Prostate gland (tissue), 2 donors: ENCODE results near the gene KIAA0040. TPM values are rescaled to one million over a fixed set of nuclear protein-coding genes. Genes with fewer than 3 reads are reported as not detected.

Experiments
- DNase-seq: peaks from one replicate; pipeline ENCODE4 v3.0.0-alpha.2; 2019; ENCODE audit warnings: low spot score
- H3K27ac ChIP-seq, 2 donors: fragments of 200-600 bp; sonication (generic); 2 replicates each; pipeline ENCODE4 v1.5.1; 2017 to 2019
- H3K27me3 ChIP-seq: fragments of 200-600 bp; sonication (generic); replicated peaks from 2 replicates; pipeline ENCODE4 v1.5.1; 2019; ENCODE audit not compliant: insufficient read depth
- H3K36me3 ChIP-seq, 2 donors: fragments of 200-600 bp; sonication (generic); 1 replicate in 1 of 2; 2 replicates in 1 of 2; pipeline versions ENCODE4 v1.5.1 to v1.8.1; 2017 to 2019
- H3K4me1 ChIP-seq: fragments of 200-600 bp; sonication (generic); replicated peaks from 2 replicates; pipeline ENCODE4 v1.5.1; 2019
- H3K4me3 ChIP-seq, 2 donors: fragments of 200-600 bp; sonication (generic); 2 replicates each; pipeline ENCODE4 v1.5.1; 2017 to 2019
- H3K9me3 ChIP-seq: fragments of 200-600 bp; sonication (generic); 2 replicates; pipeline ENCODE4 v1.5.1; 2017
- POLR2A ChIP-seq: fragments of 450-650 bp; IDR thresholded peaks from one replicate; pipeline ENCODE4 v1.6.1; 2016; ENCODE audit warnings: antibody characterized with exemption, mild to moderate bottlenecking
- POLR2AphosphoS5 ChIP-seq: sonication (generic); formaldehyde crosslinking; IDR thresholded peaks from one replicate; pipeline ENCODE4 v1.6.1; 2017; ENCODE audit warnings: antibody characterized with exemption
- WGBS: methylation state at CpG from one replicate; pipeline ENCODE4 v1.1.5; 2018; 5-methylcytosine and 5-hydroxymethylcytosine counted together
- intact Hi-C: fragments of 100-400 bp; cut with DNase I; formaldehyde crosslinking; loops from one replicate; pipeline ENCODE4 v1.14.2; 2022
- total RNA-seq, 2 donors: library from RNA; depleted of rRNA; stranded (reverse); fragments of >200 nt; gene quantifications; one replicate each; pipeline ENCODE4 v1.1.0, GENCODE V29; 2016
- TF ChIP-seq, protein P1 (sequence below), 4 experiments: fragments of 200-600 bp in 2 of 4; fragments of 450-650 bp in 2 of 4; sonication (generic) in 2 of 4; IDR thresholded peaks; 1 replicate in 3 of 4; 2 replicates in 1 of 4; pipeline ENCODE4 v1.5.1; 2016 to 2019; ENCODE audit warnings: antibody characterized with exemption in 4 of 4, mild to moderate bottlenecking in 2 of 4, moderate library complexity in 2 of 4

Gene KIAA0040
- 10 to 100 TPM; 17.4 to 19.1 TPM for total RNA-seq

DNA sequence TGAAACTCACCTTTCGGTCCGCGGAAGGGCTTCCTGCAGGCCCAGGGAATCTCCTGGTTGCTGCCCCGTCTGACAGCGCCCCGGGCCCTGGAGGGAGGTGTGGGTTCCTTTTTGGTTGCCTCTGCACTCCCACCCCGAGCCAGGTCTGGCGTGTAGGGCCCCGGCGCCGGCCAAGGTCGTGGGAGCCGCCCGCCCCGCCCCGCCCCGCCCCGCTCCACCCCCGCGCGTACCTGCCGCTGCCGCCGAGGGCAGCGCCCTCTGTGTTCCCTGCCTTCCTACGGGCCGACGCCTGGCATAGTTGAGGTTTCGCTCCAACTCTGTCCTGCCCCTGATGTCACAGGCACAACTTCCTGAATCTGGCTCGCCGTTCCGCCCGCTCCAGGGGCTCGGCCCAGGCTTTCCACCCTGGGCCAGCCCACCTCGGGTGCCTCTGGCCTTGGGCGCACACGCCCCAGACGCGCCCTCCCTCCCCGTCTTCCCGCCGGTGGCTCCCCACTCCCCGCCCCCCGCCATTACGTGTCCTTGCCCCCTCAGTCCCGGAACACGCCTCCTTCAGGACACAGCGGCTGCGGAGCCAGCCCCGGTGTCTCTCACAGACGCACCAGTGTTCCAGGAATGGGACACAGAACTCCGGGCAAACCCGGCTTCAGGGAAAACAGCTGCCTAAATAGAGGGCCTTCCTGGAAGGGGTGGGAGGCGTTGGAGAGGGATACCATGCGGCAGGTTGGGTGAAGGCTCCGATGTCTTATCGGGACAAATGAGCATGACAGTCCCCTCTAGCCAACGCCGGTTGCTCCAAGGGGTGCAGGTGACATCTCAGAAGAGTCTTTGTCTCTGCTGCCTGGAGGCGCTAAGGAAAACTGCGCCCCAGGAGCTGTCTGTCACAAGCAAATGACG is at the start of gene KIAA0040:
Gene KIAA0040, minus strand, starts transcription at position 147 of the 897 bp plus-strand sequence. CDS start 31,763 bp downstream, outside the sequence.
- Histone ChIP-seq H3K9me3 (no peaks in the 10 kb centered on the region), H3K36me3 (no peaks in the 10 kb centered on the region), H3K27ac (peak within 1 kb of the TSS; percentile 90 to 94), H3K4me3 (peak within 1 kb of the TSS; percentile 45 to 65), H3K27me3 (no peaks in the 10 kb centered on the region), H3K4me1 (no peaks in the 10 kb centered on the region)
- peak; percentile 81 for DNase-seq
- intact Hi-C loops = no loop called here
- TF ChIP-seq POLR2AphosphoS5 (peak; percentile 43), POLR2A (peak; percentile 23)
- TF ChIP-seq, protein P1, sequence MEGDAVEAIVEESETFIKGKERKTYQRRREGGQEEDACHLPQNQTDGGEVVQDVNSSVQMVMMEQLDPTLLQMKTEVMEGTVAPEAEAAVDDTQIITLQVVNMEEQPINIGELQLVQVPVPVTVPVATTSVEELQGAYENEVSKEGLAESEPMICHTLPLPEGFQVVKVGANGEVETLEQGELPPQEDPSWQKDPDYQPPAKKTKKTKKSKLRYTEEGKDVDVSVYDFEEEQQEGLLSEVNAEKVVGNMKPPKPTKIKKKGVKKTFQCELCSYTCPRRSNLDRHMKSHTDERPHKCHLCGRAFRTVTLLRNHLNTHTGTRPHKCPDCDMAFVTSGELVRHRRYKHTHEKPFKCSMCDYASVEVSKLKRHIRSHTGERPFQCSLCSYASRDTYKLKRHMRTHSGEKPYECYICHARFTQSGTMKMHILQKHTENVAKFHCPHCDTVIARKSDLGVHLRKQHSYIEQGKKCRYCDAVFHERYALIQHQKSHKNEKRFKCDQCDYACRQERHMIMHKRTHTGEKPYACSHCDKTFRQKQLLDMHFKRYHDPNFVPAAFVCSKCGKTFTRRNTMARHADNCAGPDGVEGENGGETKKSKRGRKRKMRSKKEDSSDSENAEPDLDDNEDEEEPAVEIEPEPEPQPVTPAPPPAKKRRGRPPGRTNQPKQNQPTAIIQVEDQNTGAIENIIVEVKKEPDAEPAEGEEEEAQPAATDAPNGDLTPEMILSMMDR (IDR thresholded peaks at IDR 0.05) = peak in 1 of 4 experiments; percentile 23
- 7% methylated on average over 44 of the region's 62 CpGs for WGBS

DNA sequence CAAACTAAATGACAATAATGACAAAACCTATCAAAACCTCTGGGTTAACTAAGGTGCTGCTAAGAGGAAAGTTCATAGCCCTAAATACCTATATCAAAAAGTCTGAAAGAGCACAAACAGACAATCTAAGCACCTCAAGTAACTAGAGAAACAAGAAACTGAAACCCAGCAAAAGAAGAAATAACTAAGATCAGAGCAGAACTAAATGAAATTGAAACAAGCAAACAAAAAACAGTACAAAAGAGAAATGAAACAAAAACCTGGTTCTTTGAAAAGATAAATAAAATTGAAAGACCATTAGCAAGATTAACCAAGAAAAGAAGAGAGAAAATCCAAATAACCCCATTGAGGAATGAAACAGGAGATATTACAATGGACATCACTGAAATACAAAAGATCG is 44.8 kb upstream of the KIAA0040 start:
- Histone ChIP-seq H3K9me3 (no peaks in the 10 kb centered on the region), H3K4me1 (no peaks in the 10 kb centered on the region), H3K4me3 (no peak overlapping the region), H3K27me3 (no peaks in the 10 kb centered on the region), H3K36me3 (no peaks in the 10 kb centered on the region), H3K27ac (no peak overlapping the region)
- intact Hi-C loops = no loop called here
- WGBS = 100% methylated on average over 1 of the region's 1 CpG
- TF ChIP-seq, protein P1 (IDR thresholded peaks at IDR 0.05) = no peak
- TF ChIP-seq POLR2AphosphoS5 = no peak
- no peak for TF ChIP-seq POLR2A
- DNase-seq = no peak

DNA sequence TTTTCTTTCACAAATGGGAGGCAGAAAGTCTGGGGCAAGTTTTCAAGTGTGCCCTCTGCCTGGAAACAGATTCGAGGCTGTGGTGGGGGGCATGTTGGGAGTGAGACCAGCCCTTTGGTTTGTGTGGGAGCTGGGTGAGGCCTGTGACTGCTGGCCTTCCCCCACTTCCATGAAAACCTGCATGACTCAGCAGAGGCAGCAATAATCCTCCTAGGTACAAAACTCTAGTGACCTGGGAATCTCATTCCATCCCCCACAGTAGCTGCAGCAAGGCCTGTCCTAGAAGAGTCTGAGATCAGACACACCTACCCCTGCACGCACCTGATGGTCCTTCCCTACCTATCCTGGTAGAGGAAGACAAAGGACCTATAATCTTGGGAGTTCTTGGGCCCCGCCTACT is 42.1 kb upstream of the KIAA0040 start:
- WGBS = 89% methylated on average over 3 of the region's 3 CpGs
- intact Hi-C loops = no loop called here
- DNase-seq = no peak
- Histone ChIP-seq H3K9me3 (no peaks in the 10 kb centered on the region), H3K4me1 (no peaks in the 10 kb centered on the region), H3K4me3 (no peak overlapping the region), H3K27ac (no peak overlapping the region), H3K27me3 (no peaks in the 10 kb centered on the region), H3K36me3 (no peaks in the 10 kb centered on the region)
- TF ChIP-seq, protein P1 (IDR thresholded peaks at IDR 0.05) = no peak
- no peak for TF ChIP-seq POLR2AphosphoS5
- TF ChIP-seq POLR2A = no peak

DNA sequence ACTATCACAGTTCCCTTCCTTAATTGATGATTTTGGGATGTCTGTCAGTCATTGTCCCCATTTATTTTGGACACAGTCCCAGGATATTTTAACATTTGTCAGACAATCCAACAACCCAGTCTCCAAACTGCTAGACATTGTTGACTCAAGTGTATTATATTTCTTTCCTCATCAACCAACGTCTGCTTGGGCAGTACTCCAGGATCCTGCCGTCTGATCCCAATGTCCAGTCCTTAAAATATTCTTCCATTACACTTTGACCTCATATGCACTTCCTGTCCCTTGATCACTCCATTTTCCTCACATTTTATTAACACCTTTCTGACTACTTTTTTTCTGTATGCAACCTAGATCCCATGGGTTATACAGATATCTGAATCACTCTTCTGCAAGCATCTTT is 39.8 kb upstream of the KIAA0040 start:
- no peaks in the 10 kb centered on the region for H3K36me3 ChIP-seq
- intact Hi-C loops = no loop called here
- H3K27ac ChIP-seq = peak overlapping the region in 1 of 2 donors; percentile 2
- TF ChIP-seq, protein P1 (IDR thresholded peaks at IDR 0.05) = no peak
- TF ChIP-seq POLR2AphosphoS5 = peak; percentile 88
- no peak for TF ChIP-seq POLR2A
- no peaks in the 10 kb centered on the region for H3K4me1 ChIP-seq
- no peak overlapping the region for H3K4me3 ChIP-seq
- H3K9me3 ChIP-seq = no peaks in the 10 kb centered on the region
- no peaks in the 10 kb centered on the region for H3K27me3 ChIP-seq
- DNase-seq = peak; percentile 76
- WGBS = 2% methylated on average over 2 of the region's 2 CpGs

DNA sequence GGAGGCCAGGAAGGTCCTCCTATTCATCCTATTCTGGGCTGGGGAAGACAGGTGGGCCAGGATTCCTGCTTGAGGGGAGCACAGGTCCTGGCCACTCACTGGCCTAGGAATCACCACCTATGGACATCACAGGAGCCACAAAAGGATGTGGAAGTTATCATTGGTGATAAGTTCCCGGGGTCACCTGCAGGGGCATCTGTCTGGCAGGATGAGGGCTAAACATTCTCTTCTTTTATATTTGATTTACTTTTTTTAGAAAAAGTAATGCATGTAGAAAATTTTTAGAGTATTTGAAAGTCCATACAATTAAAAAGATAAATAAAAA is 33.2 kb upstream of the KIAA0040 start:
- intact Hi-C loops = no loop called here
- 0% methylated on average over 1 of the region's 1 CpG for WGBS
- no peak overlapping the region for H3K27ac ChIP-seq
- H3K9me3 ChIP-seq = no peaks in the 10 kb centered on the region
- TF ChIP-seq POLR2AphosphoS5 (no peak), POLR2A (no peak)
- TF ChIP-seq, protein P1 (IDR thresholded peaks at IDR 0.05) = no peak
- H3K4me1 ChIP-seq = no peaks in the 10 kb centered on the region
- H3K27me3 ChIP-seq = no peaks in the 10 kb centered on the region
- H3K4me3 ChIP-seq = no peak overlapping the region
- no peaks in the 10 kb centered on the region for H3K36me3 ChIP-seq
- no peak for DNase-seq
